K562 (cell line): Measurements from ENCODE around the gene KDM4C. TPM values are rescaled to one million over a fixed set of nuclear protein-coding genes. Genes with fewer than 3 reads are reported as not detected.

ENCODE experiments used
- ATAC-seq: fragments of 200-7000 bp; cut with Tn5 transposase; 3 replicates; pipeline ENCODE4 v1.9.1; 2020; ENCODE audit warnings: moderate library complexity
- BruUV-seq: library from RNA; stranded (reverse); fragments of 400-500 nt; replicated peaks from 2 replicates; lab custom pipeline; 2021; lab: Mats Ljungman, UMichigan
- CTCF ChIA-PET: fragments of 300-600 bp; formaldehyde crosslinking; extraction: SDS; loops from one replicate; lab custom pipeline; 2021; ENCODE audit warnings: low intra/inter-chr PET ratio; lab: Yijun Ruan, JAX
- POLR2A ChIA-PET: fragments of 300-600, 350-650 bp; sonication (Branson Sonifier 250); formaldehyde crosslinking; extraction: SDS; loops from one replicate; lab custom pipeline; 2021; ENCODE audit warnings: antibody characterized with exemption, inconsistent platforms; lab: Yijun Ruan, JAX
- DNase-seq, 4 experiments: peaks; one replicate each; pipeline versions ENCODE4 v3.0.0 to v3.0.0-alpha.2; 2011 to 2018; ENCODE audit warnings: low spot score in 3 of 4, mixed read lengths in 3 of 4; ENCODE audit errors: extremely low read depth in 1 of 4
- FAIRE-seq: peaks from 2 replicates; lab custom pipeline; 2011; peaks lifted over from hg19 to GRCh38; lab: Jason Lieb, UNC
- H2AFZ ChIP-seq: 2 replicates; pipeline ENCODE4 v1.6.0; 2011; ENCODE audit warnings: low read depth, low read length, control low read depth, inconsistent platforms
- H3K27ac ChIP-seq: fragments of 200-600 bp; 3 replicates; pipeline ENCODE4 v1.8.0; 2011; ENCODE audit warnings: low read depth, mild to moderate bottlenecking, control low read depth, inconsistent platforms, low read length, moderate library complexity, mixed read lengths; ENCODE audit errors: extremely low read depth
- H3K27me3 ChIP-seq, 2 experiments: fragments of 300-600 bp in 1 of 2; 2 replicates in 1 of 2; 3 replicates in 1 of 2; pipeline versions ENCODE4 v1.6.0 to v1.8.0; 2011; ENCODE audit warnings: inconsistent platforms in 2 of 2, low read length in 2 of 2, mild to moderate bottlenecking in 1 of 2, mixed read lengths in 1 of 2, moderate library complexity in 1 of 2; ENCODE audit not compliant: control insufficient read depth in 2 of 2, insufficient read depth in 2 of 2
- H3K36me3 ChIP-seq: fragments of 300-600 bp; 3 replicates; pipeline ENCODE4 v1.8.0; 2011; ENCODE audit warnings: mild to moderate bottlenecking, low read length, inconsistent platforms; ENCODE audit not compliant: control insufficient read depth, insufficient read depth
- H3K4me1 ChIP-seq, 2 experiments: fragments of 200-600 bp in 1 of 2; replicated peaks in 1 of 2; 2 replicates in 1 of 2; 3 replicates in 1 of 2; pipeline versions ENCODE4 v1.5.1 to v1.8.0; 2011; ENCODE audit warnings: inconsistent platforms in 2 of 2, low read length in 2 of 2, mild to moderate bottlenecking in 1 of 2, mixed read lengths in 1 of 2, moderate library complexity in 1 of 2; ENCODE audit not compliant: control insufficient read depth in 2 of 2, insufficient read depth in 2 of 2
- H3K4me2 ChIP-seq: 2 replicates; pipeline ENCODE4 v1.6.1; 2011; ENCODE audit warnings: low read length, control low read depth, inconsistent platforms, mixed read lengths; ENCODE audit not compliant: insufficient read depth
- H3K4me3 ChIP-seq: fragments of 200-600 bp; sonication (generic), shearing (Covaris generic); 2 replicates; pipeline ENCODE4 v1.5.1; 2016; ENCODE audit warnings: control low read depth, inconsistent platforms
- H3K79me2 ChIP-seq: fragments of 200-600 bp; 3 replicates; pipeline ENCODE4 v1.8.0; 2011; ENCODE audit warnings: low read length, inconsistent platforms; ENCODE audit not compliant: control insufficient read depth, insufficient read depth
- H3K9ac ChIP-seq, 2 experiments: 2 replicates each; pipeline versions ENCODE4 v1.6.0 to v1.6.1; 2011; ENCODE audit warnings: low read depth in 2 of 2, low read length in 2 of 2, control low read depth in 1 of 2, inconsistent platforms in 1 of 2, mild to moderate bottlenecking in 1 of 2, mixed read lengths in 1 of 2; ENCODE audit not compliant: insufficient read depth in 1 of 2
- H3K9me1 ChIP-seq: one replicate; pipeline ENCODE4 v1.6.0; 2011; ENCODE audit warnings: inconsistent platforms, mild to moderate bottlenecking, low read length, moderate library complexity; ENCODE audit not compliant: control insufficient read depth, insufficient read depth
- H3K9me3 ChIP-seq: replicated peaks from 2 replicates; pipeline ENCODE4 v1.5.1; 2011; ENCODE audit warnings: low read depth, low read length, inconsistent platforms; ENCODE audit not compliant: control insufficient read depth, insufficient read depth
- H4K20me1 ChIP-seq: replicated peaks from 2 replicates; pipeline ENCODE4 v1.6.1; 2011; ENCODE audit warnings: low read length, inconsistent platforms, mixed read lengths; ENCODE audit not compliant: control insufficient read depth, insufficient read depth
- DDX20 ChIP-seq: fragments of 450-650 bp; IDR thresholded peaks from 2 replicates; pipeline ENCODE4 v1.6.1; 2016; ENCODE audit warnings: missing genetic modification characterization, low read depth, mild to moderate bottlenecking, missing compliant biosample characterization, moderate library complexity
- E2F6 ChIP-seq, 2 experiments: IDR thresholded peaks; 2 replicates each; pipeline ENCODE4 v1.6.1; 2011; ENCODE audit warnings: borderline replicate concordance in 1 of 2, control low read depth in 1 of 2, low read depth in 1 of 2, low read length in 1 of 2, mild to moderate bottlenecking in 1 of 2, mixed read lengths in 1 of 2, moderate library complexity in 1 of 2; ENCODE audit not compliant: insufficient read depth in 1 of 2, insufficient read length in 1 of 2, poor library complexity in 1 of 2, severe bottlenecking in 1 of 2; ENCODE audit errors: extremely low read depth in 1 of 2
- MCM5 ChIP-seq: fragments of 450-650 bp; IDR thresholded peaks from 2 replicates; pipeline ENCODE4 v1.6.1; 2016; ENCODE audit warnings: low read depth
- MTA3 ChIP-seq: fragments of 450-650 bp; formaldehyde crosslinking; IDR thresholded peaks from 2 replicates; pipeline ENCODE4 v1.6.1; 2017; ENCODE audit warnings: mild to moderate bottlenecking, borderline replicate concordance
- NELFE ChIP-seq: IDR thresholded peaks from 2 replicates; pipeline ENCODE4 v1.6.1; 2011; ENCODE audit warnings: mild to moderate bottlenecking; ENCODE audit not compliant: insufficient read depth, insufficient read length
- NFRKB ChIP-seq: fragments of 450-650 bp; IDR thresholded peaks from 2 replicates; pipeline ENCODE4 v1.6.1; 2016; ENCODE audit warnings: low read depth
- PHTF2 ChIP-seq: fragments of 250-450 bp; sonication (Bioruptor Pico); IDR thresholded peaks from 2 replicates; pipeline ENCODE4 v1.5.0; 2021; ENCODE audit warnings: mild to moderate bottlenecking
- RBFOX2 ChIP-seq: fragments of 200-400 bp; formaldehyde crosslinking; IDR thresholded peaks from 2 replicates; pipeline ENCODE4 v1.6.1; 2017; ENCODE audit warnings: low read depth, mild to moderate bottlenecking, low read length, moderate library complexity
- RHOXF2B ChIP-seq: fragments of 250-450 bp; sonication (Bioruptor Pico); conservative IDR thresholded peaks from 2 replicates; pipeline ENCODE4 v1.5.1; 2021
- SREBF2 ChIP-seq: sonication (generic); formaldehyde crosslinking; IDR thresholded peaks from 2 replicates; pipeline ENCODE4 v1.4.0; 2020; ENCODE audit warnings: mild to moderate bottlenecking, missing genetic modification reagents
- TEAD4 ChIP-seq, 2 experiments: sonication (generic) in 1 of 2; formaldehyde crosslinking in 1 of 2; IDR thresholded peaks; 2 replicates each; pipeline versions ENCODE4 v1.6.1 to v1.8.0; 2012 to 2022; ENCODE audit warnings: borderline replicate concordance in 1 of 2, inconsistent platforms in 1 of 2, low read length in 1 of 2, mild to moderate bottlenecking in 1 of 2, missing genetic modification reagents in 1 of 2
- ZNF197 ChIP-seq: fragments of 200-800 bp; sonication (Bioruptor generic); IDR thresholded peaks from 2 replicates; pipeline ENCODE4 v1.6.1; 2016; ENCODE audit warnings: low read depth, missing genetic modification characterization, missing compliant biosample characterization
- WGBS: fragments of 100-300 bp; shearing (Covaris generic); methylation state at CpG from one replicate; pipeline ENCODE4 v1.1.6; 2016; ENCODE audit warnings: low coverage, mixed read lengths; ENCODE audit not compliant: insufficient coverage; ENCODE audit errors: missing lambda C conversion rate; 5-methylcytosine and 5-hydroxymethylcytosine counted together
- in situ Hi-C: fragments of 300-500 bp; cut with MboI; formaldehyde crosslinking; loops from 4 replicates; pipeline ENCODE4 v1.15.0; 2018; ENCODE audit warnings: inconsistent platforms, mixed read lengths
- intact Hi-C: fragments of 100-400 bp; cut with micrococcal nuclease; formaldehyde crosslinking; loops from 2 replicates; pipeline ENCODE4 v1.14.2; 2022
- polyA plus RNA-seq, 8 experiments: library from polyadenylated mRNA; depleted of rRNA in 4 of 8; stranded (reverse) in 5 of 8; unstranded in 3 of 8; fragments of >200 nt; fragmentation: Nextera tagmentation in 2 of 8; fragmentation: Illumina TruSeq in 1 of 8; extraction: Ambion mirVana in 2 of 8; extraction: Trizol in 1 of 8; gene quantifications; 2 replicates each; pipeline versions ENCODE4 v1.2.1 to v1.2.3, GENCODE V29; 2011 to 2014; ENCODE audit warnings: inconsistent platforms in 1 of 8, missing spikeins in 1 of 8
- total RNA-seq, 7 experiments: library from RNA; depleted of rRNA in 6 of 7; stranded (reverse); fragments of >200 nt in 6 of 7; fragmentation: Illumina TruSeq in 2 of 7; extraction: Trizol in 2 of 7; gene quantifications; 2 replicates each; pipeline versions ENCODE4 v1.2.1 to v1.2.3, GENCODE V29; 2011 to 2021; ENCODE audit warnings: low replicate concordance in 1 of 7

KDM4C gene
- total and polyA plus RNA-seq, 9 of the 15 experiments (the other 6 are each of a cell fraction or from before 2014, with no cell fraction given) = 5.4 to 17.0 (median 12.6) TPM

- no peak overlapping the region for H3K4me2 ChIP-seq
- CTCF ChIA-PET = no interaction called here
- H2AFZ ChIP-seq = no peak overlapping the region
- DNase-seq (no peak), ATAC-seq (no peak)
- H3K9me3 ChIP-seq = no peaks in the 10 kb centered on the region
- H3K36me3 ChIP-seq = no peaks in the 10 kb centered on the region
- peaks cover 11 to 15% of the 10 kb centered on the region in 2 experiments; a peak in 3 of 5 replicates for H3K4me1 ChIP-seq
- in situ Hi-C loops = no loop called here
- no peak overlapping the region for H3K27ac ChIP-seq
- TF ChIP-seq DDX20 (tag) (no peak), MTA3 (no peak), RBFOX2 (no peak), PHTF2 (no peak), RHOXF2B (CRISPR knock-in tag) (no peak), TEAD4 (IDR thresholded peaks at IDR 0.05; ENCODE audit: low read length) (no peak), TEAD4 (CRISPR knock-in tag; IDR thresholded peaks at IDR 0.05; ENCODE audit: borderline replicate concordance) (no peak), ZNF197 (CRISPR knock-in tag) (no peak), E2F6 (IDR thresholded peaks at IDR 0.05; ENCODE audit: borderline replicate concordance in 1 of 2, extremely low read depth in 1 of 2, insufficient read depth in 1 of 2, insufficient read length in 1 of 2, low read depth in 1 of 2, low read length in 1 of 2, poor library complexity in 1 of 2, severe bottlenecking in 1 of 2) (no peak), NFRKB (no peak), MCM5 (no peak), SREBF2 (CRISPR knock-in tag) (no peak), NELFE (no peak)
- TF ChIP-seq, all 486 proteins: peak for 0
- Histone ChIP-seq H3K4me3 (no peak overlapping the region), H3K27me3 (no peaks in the 10 kb centered on the region), H3K9ac (no peak overlapping the region), H3K79me2 (peaks cover 76% of the 10 kb centered on the region), H4K20me1 (peaks cover 3% of the 10 kb centered on the region; the same call in 1 of the 2 replicates), H3K9me1 (no peaks in the 10 kb centered on the region)
- no TSS peak for BruUV-seq
- peak; percentile 35 for FAIRE-seq
- intact Hi-C loops = no loop called here
- POLR2A ChIA-PET = no interaction called here
- 91% methylated on average over 4 of the region's 4 CpGs for WGBS
Measured at GRCh38 chr9:6761306-6761705, 3.5 kb downstream of the KDM4C start.
